Gastroesophageal sphincter (tissue), 4 donors: Measurements from ENCODE around the gene NEDD9. TPM values are rescaled to one million over a fixed set of nuclear protein-coding genes. Genes with fewer than 3 reads are reported as not detected.
A peak's percentile ranks its signal among the peaks of the same experiment; 100 is the strongest.

Experiments
- ATAC-seq: fragments of 150-250 bp; one replicate; pipeline ENCODE4 v1.9.1; 2016; ENCODE audit warnings: mild to moderate bottlenecking, moderate library complexity
- H3K27ac ChIP-seq, 4 donors: fragments of 200-600 bp; sonication (generic) in 3 of 4; 1 replicate in 3 of 4; 2 replicates in 1 of 4; pipeline ENCODE4 v1.5.1; 2016 to 2019
- H3K27me3 ChIP-seq: fragments of 200-600 bp; sonication (generic); one replicate; pipeline ENCODE4 v1.5.1; 2019
- H3K36me3 ChIP-seq, 2 donors: fragments of 200-600 bp; sonication (generic); one replicate each; pipeline ENCODE4 v1.5.1; 2019; ENCODE audit warnings: control low read depth in 1 of 2
- H3K4me1 ChIP-seq, 3 donors: fragments of 200-600 bp; sonication (generic); 1 replicate in 2 of 3; 2 replicates in 1 of 3; pipeline ENCODE4 v1.5.1; 2016 to 2019; ENCODE audit warnings: control low read depth in 2 of 3
- H3K4me3 ChIP-seq, 2 donors: fragments of 200-600 bp; sonication (generic); one replicate each; pipeline ENCODE4 v1.5.1; 2019; ENCODE audit warnings: mild to moderate bottlenecking in 1 of 2, moderate library complexity in 1 of 2
- H3K9me3 ChIP-seq, 3 donors: fragments of 200-600 bp; sonication (generic); one replicate each; pipeline ENCODE4 v1.5.1; 2017 to 2019; ENCODE audit warnings: control low read depth in 2 of 3
- EP300 ChIP-seq: sonication (generic); formaldehyde crosslinking; IDR thresholded peaks from one replicate; pipeline ENCODE4 v1.6.1; 2017; ENCODE audit warnings: antibody characterized with exemption, mild to moderate bottlenecking
- POLR2A ChIP-seq, 2 donors: fragments of 450-650 bp; IDR thresholded peaks; one replicate each; pipeline ENCODE4 v1.6.1; 2017; ENCODE audit warnings: antibody characterized with exemption in 2 of 2, mild to moderate bottlenecking in 2 of 2, moderate library complexity in 1 of 2
- POLR2AphosphoS5 ChIP-seq: sonication (generic); formaldehyde crosslinking; IDR thresholded peaks from one replicate; pipeline ENCODE4 v1.6.1; 2017; ENCODE audit warnings: antibody characterized with exemption
- WGBS, 2 donors: methylation state at CpG; one replicate each; pipeline ENCODE4 v1.1.5; 2018; ENCODE audit warnings: low coverage in 1 of 2; 5-methylcytosine and 5-hydroxymethylcytosine counted together
- total RNA-seq, 4 donors: library from RNA; depleted of rRNA; stranded (reverse); fragments of >200 nt; gene quantifications; one replicate each; pipeline ENCODE4 v1.1.0, GENCODE V29; 2016
- TF ChIP-seq, protein P1 (sequence below), 4 experiments: fragments of 200-600 bp in 2 of 4; fragments of 450-650 bp in 2 of 4; sonication (generic) in 1 of 4; IDR thresholded peaks; one replicate each; pipeline ENCODE4 v1.5.1; 2017 to 2019; ENCODE audit warnings: antibody characterized with exemption in 4 of 4, mild to moderate bottlenecking in 2 of 4, moderate library complexity in 2 of 4

Gene NEDD9
- total RNA-seq, 4 donors from 2014 or later = 13.1 to 42.7 (median 26.7) TPM

DNA sequence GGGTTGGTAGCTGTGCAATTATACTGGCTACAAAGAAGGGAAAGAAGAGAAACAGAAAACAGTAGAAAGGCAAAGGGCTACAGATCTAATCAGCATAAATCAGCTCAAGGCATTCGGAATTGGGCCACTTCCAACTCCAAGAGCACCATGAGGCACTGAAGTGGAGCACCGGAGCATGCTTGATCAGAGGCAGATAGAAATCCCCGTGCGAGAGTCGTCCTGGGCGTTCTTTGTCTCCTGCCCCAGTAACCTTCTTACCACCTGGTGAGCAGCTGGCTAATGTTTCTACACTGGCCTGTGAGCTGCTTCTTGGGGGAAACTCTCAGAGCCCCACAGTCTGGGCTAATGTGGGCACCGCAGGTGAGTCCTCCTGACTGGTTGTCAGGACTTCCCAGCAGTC is 16.7 kb downstream of the NEDD9 start:
- no peaks in the 10 kb centered on the region for H3K9me3 ChIP-seq
- H3K4me1 ChIP-seq = peaks cover 5 to 93% (median 42%) of the 10 kb centered on the region in 3 donors
- whole genome bisulfite sequencing, 2 donors = 80% methylated on average over 2 of the region's 7 CpGs; no CpG with 5 or more reads in 1 of the 2 donors
- no peak for TF ChIP-seq POLR2AphosphoS5
- no peak for TF ChIP-seq EP300
- peak overlapping the region in 3 of 4 donors; percentile 2 to 84 (median 80) for H3K27ac ChIP-seq
- ATAC-seq = no peak
- no peaks in the 10 kb centered on the region for H3K27me3 ChIP-seq
- no peaks in the 10 kb centered on the region for H3K36me3 ChIP-seq
- H3K4me3 ChIP-seq = no peak overlapping the region

DNA sequence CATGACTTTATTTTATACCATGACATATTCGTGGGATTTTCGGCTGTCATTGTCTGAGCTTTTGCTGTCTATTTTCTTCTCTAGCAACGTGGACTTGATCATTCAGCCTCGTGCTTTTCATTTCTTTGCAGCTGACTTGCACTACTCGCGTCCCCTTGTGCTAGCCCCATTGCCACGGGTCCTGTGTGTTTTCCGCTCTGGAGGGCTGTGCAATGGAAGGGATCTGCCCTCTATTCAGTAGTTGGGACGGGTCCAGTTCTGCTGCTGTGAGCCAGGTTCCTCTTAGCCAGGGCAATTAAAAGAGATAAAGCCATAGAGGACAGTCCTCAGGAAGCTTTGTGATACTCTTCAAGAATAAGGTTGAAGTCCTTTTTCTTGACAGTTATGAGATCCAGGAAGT is 17.6 kb downstream of the NEDD9 start:
- Histone ChIP-seq H3K27ac (peak overlapping the region in 3 of 4 donors; percentile 80 to 84 (median 80)), H3K9me3 (no peaks in the 10 kb centered on the region), H3K4me1 (peaks cover 5 to 92% (median 50%) of the 10 kb centered on the region in 3 donors), H3K4me3 (no peak overlapping the region), H3K36me3 (no peaks in the 10 kb centered on the region), H3K27me3 (no peaks in the 10 kb centered on the region)
- WGBS, 2 donors = 40 to 77% methylated on average over 3 to 9 of the region's 9 CpGs
- no peak for ATAC-seq
- no peak for TF ChIP-seq EP300
- TF ChIP-seq, protein P1, sequence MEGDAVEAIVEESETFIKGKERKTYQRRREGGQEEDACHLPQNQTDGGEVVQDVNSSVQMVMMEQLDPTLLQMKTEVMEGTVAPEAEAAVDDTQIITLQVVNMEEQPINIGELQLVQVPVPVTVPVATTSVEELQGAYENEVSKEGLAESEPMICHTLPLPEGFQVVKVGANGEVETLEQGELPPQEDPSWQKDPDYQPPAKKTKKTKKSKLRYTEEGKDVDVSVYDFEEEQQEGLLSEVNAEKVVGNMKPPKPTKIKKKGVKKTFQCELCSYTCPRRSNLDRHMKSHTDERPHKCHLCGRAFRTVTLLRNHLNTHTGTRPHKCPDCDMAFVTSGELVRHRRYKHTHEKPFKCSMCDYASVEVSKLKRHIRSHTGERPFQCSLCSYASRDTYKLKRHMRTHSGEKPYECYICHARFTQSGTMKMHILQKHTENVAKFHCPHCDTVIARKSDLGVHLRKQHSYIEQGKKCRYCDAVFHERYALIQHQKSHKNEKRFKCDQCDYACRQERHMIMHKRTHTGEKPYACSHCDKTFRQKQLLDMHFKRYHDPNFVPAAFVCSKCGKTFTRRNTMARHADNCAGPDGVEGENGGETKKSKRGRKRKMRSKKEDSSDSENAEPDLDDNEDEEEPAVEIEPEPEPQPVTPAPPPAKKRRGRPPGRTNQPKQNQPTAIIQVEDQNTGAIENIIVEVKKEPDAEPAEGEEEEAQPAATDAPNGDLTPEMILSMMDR (IDR thresholded peaks at IDR 0.05) = no peak

DNA sequence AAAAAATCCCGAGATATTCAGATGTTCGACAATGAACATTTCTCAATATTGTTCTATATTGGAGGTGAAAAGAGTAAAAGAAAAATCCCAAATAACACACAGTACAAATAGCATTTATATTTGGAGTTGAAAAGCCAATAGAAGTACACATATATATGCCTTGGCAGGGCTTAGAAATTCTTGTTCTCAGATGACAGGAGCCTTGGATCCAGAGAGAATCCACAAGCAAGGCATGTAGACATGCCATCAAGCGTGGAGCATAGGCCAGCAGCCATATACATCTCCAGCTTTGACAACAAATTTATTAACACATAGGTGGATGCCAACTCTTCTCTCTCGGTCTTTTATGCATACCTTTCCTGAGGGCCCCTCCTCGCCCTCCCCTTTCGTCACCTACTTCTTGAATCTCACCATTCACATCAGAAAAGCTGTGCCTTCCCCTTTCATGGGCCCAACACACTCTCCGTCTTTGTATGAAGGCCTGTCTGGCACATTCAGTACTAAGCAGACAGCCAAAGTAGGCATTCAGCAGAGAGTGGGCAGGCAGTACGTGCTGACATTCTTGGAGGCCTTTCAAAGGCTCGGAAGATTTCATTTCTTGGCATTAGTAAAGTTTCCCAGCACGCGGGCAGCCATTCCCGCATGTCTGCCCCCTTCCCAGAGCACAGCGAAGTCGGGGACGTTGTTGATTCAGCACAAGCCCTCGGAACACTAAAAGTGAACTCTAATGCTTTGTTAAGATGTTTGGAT is 18.2 kb downstream of the NEDD9 start:
- TF ChIP-seq POLR2AphosphoS5 (peak; percentile 94), EP300 (no peak)
- Histone ChIP-seq H3K9me3 (no peaks in the 10 kb centered on the region), H3K4me3 (no peak overlapping the region), H3K36me3 (no peaks in the 10 kb centered on the region), H3K27me3 (no peaks in the 10 kb centered on the region), H3K27ac (peak overlapping the region; percentile 26 to 84 (median 80)), H3K4me1 (peaks cover 5 to 91% (median 50%) of the 10 kb centered on the region in 3 donors)
- ATAC-seq = peak; percentile 53
- WGBS, 2 donors = 27 to 48% methylated on average over 4 to 14 of the region's 16 CpGs

DNA sequence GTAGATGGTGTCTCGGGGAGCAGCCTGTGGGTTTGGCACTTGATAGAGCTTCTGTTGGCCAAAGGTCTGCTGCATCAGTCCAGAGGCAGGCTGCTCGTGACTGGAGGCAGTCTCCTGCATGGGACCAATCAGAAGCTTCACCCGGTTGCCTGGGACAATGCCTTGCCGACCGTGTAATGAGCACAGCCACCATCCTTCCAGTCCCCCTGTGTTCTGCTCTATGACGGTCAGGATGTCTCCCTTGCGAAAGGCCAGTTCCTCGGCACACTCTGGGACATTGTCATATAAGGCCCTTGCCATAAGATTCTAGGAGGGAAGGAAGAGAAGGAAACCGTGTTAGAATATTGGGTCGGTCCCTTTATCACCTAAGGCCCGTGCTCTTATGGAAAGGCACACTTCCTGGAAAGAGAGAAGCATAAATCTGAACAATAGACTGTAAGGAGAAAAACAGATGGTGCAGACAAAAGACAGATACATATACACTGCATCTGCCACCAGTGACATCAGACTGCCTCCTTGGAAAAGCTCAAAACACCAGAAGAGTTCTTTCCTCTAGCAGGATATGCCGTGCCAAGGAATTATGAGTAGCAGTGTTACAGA is 18.9 kb downstream of the NEDD9 start:
- no peak for ATAC-seq
- Histone ChIP-seq H3K4me1 (peaks cover 5 to 93% (median 50%) of the 10 kb centered on the region in 3 donors), H3K9me3 (no peaks in the 10 kb centered on the region), H3K27me3 (no peaks in the 10 kb centered on the region), H3K36me3 (no peaks in the 10 kb centered on the region), H3K4me3 (no peak overlapping the region), H3K27ac (peak overlapping the region; percentile 26 to 84 (median 80))
- WGBS, 2 donors = 17 to 49% methylated on average over 1 to 10 of the region's 12 CpGs
- TF ChIP-seq, protein P1 (IDR thresholded peaks at IDR 0.05) = no peak
- TF ChIP-seq POLR2AphosphoS5 (peak; percentile 67), POLR2A (IDR thresholded peaks at IDR 0.05) (no peak), EP300 (no peak)

DNA sequence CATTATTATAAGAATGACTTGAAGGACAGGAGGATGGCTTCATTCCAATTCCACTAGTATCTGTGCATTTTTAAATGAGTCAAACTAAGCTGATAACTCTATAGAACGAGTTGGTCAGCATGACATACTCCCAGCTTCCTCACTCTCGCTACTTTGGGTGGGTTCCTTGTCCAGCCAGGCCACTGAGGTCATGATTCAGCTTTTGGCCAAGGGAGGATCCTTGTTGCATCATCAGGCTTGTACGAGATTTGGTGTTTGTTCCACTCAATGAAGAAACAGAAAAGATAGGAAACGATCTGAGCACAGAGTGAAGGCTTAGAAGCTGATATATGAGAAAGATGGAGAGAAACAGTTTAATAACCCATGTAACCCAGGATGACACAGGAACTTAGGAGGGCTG is 19.8 kb downstream of the NEDD9 start:
- Histone ChIP-seq H3K4me3 (no peak overlapping the region), H3K36me3 (no peaks in the 10 kb centered on the region), H3K9me3 (no peaks in the 10 kb centered on the region), H3K27me3 (no peaks in the 10 kb centered on the region), H3K4me1 (peaks cover 5 to 84% (median 50%) of the 10 kb centered on the region in 3 donors), H3K27ac (peak overlapping the region in 3 of 4 donors; percentile 80 to 84 (median 80))
- TF ChIP-seq, protein P1 (IDR thresholded peaks at IDR 0.05) = no peak
- peak; percentile 47 for TF ChIP-seq POLR2AphosphoS5
- peak; percentile 78 for ATAC-seq
- 21 to 42% methylated on average over 2 to 4 of the region's 4 CpGs for WGBS, 2 donors

DNA sequence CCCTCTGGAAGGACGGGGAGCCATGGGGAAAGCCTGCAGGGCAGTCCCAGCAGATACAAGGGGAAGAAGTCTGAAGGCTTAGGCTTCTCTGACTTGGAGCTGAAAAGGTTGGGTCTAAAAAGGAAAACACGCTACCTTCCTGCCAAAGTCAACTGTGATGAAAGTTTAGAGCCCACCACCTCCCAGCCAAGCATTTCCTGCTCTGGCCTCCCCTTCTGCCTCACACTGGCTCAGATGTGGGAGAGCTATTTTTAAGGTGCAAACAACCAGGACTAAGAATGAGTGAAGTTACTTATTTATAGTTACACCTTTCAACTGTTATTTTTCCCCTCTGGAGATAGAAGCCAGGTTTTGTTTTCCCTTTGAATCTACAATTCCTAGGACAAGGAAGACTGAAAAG is 21.2 kb downstream of the NEDD9 start:
- no peaks in the 10 kb centered on the region for H3K9me3 ChIP-seq
- no peaks in the 10 kb centered on the region for H3K27me3 ChIP-seq
- peaks cover 5 to 82% (median 51%) of the 10 kb centered on the region in 3 donors for H3K4me1 ChIP-seq
- WGBS, 2 donors = 90 to 100% methylated on average over 1 to 2 of the region's 2 CpGs
- TF ChIP-seq POLR2A (IDR thresholded peaks at IDR 0.05) = no peak
- no peak for TF ChIP-seq EP300
- TF ChIP-seq, protein P1 (IDR thresholded peaks at IDR 0.05) = no peak
- TF ChIP-seq POLR2AphosphoS5 = no peak
- H3K4me3 ChIP-seq = no peak overlapping the region
- peak overlapping the region in 3 of 4 donors; percentile 40 to 80 (median 80) for H3K27ac ChIP-seq
- no peaks in the 10 kb centered on the region for H3K36me3 ChIP-seq
- no peak for ATAC-seq
